Measurements from ENCODE around the gene SERPINE2. TPM values are rescaled to one million over a fixed set of nuclear protein-coding genes. Genes with fewer than 3 reads are reported as not detected.

The SERPINE2 gene
- total RNA-seq, 1 donor, result 1,159 TPM

- no peak overlapping the region for H3K4me3 ChIP-seq (ENCODE audit: low read depth, low read length)
- TF ChIP-seq CTCF (IDR thresholded peaks at IDR 0.05; ENCODE audit: insufficient read depth, low read length), result no peak
- no peak for DNase-seq (ENCODE audit: low read depth)
These were observed 39.6 kb upstream of the SERPINE2 start for GRCh38 chr2:224078656-224079055.

DNA sequence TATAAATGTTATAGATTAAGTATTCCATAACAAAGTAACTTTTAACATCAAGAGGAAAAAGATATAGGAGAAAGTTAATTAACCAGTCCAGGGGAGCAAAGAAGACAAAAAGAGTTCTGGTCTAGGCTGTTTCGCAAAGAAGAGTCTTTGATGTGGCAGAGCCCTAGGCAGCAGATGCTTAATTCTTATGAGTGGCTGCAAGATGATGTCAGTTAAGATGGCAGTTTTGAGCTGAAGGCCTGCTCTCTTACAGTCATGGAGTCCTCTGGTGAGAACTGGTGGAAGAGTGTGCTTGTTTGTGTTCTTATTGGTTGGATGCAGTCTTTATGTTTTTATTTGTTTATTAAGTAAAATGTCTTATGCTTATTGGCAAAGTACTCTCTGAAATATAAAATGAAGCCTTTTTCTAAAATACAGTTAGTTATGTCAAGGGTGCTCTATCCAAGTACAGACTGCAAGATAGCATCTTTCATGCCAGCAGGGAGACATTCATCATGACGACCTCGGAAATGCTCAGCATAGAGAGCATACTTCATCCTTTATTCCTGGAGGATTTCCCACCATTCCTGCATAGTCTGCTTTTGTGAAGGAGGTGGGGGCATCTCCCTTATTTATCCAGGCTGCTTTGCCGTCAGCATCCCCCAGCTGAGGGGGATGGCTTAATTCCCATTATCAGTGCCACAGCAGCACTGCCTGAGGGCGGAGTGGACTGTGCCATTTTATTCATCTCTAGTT lies 38.9 kb upstream of the SERPINE2 start:
- TF ChIP-seq CTCF (IDR thresholded peaks at IDR 0.05; ENCODE audit: insufficient read depth, low read length), result no peak
- DNase-seq (ENCODE audit: low read depth), result peak; percentile 54

GRCh38 chr2:224075588-224075987 lies 36.5 kb upstream of the SERPINE2 start:
- no peak for DNase-seq (ENCODE audit: low read depth)
- H3K4me3 ChIP-seq (ENCODE audit: low read depth, low read length), result no peak overlapping the region
- TF ChIP-seq CTCF (IDR thresholded peaks at IDR 0.05; ENCODE audit: insufficient read depth, low read length), result no peak

More for the DNA sequence above, 38.9 kb upstream of the SERPINE2 start:
- H3K4me3 ChIP-seq (ENCODE audit: low read depth, low read length), result no peak overlapping the region

DNA sequence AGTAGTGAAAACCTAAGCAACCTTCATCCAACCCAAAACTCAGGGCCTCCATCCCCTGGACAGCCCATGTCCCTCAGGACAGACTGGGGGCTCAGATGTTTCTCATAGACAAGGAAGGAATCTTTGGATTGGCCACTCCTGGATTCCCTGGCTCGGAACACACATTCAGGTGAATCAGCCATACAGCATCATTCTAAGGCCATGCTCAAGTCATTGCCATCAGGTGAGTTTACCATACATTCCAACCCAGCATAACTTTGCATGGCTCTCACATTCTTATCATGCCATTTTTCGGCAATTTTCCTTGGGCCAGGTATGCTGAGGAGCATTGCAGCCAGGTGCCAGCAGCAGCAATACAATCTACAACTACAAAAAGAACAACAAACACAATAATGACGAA lies 34.6 kb upstream of the SERPINE2 start:
- no peak overlapping the region for H3K4me3 ChIP-seq (ENCODE audit: low read depth, low read length)
- no peak for DNase-seq (ENCODE audit: low read depth)
- no peak for TF ChIP-seq CTCF (IDR thresholded peaks at IDR 0.05; ENCODE audit: insufficient read depth, low read length)

- peak; percentile 49 for TF ChIP-seq CTCF (IDR thresholded peaks at IDR 0.05; ENCODE audit: insufficient read depth, low read length)
- DNase-seq (ENCODE audit: low read depth), result peak; percentile 98
- H3K4me3 ChIP-seq (ENCODE audit: low read depth, low read length), result no peak overlapping the region
These were observed 33.6 kb upstream of the SERPINE2 start for GRCh38 chr2:224072541-224073188.

DNA sequence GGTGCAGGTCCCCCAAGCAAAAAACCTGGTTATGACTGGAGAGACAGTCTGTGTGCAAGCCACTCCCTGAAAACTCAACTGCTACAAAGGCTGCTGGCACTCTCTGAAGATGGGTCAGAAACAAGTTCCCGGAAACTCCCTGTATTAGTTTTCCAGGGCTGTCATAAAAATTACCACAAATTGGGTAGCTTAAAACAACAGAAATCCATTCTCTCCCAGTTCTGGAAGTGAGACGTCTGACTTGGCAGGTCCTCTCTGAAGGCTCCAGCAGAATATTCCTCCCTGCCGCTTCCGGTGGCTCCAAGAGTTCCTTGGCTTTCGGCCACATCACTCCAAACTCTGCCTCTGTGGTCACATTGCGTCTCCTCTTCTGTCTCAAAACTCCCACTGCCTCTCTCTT lies 30.1 kb upstream of the SERPINE2 start:
- no peak overlapping the region for H3K4me3 ChIP-seq (ENCODE audit: low read depth, low read length)
- no peak for TF ChIP-seq CTCF (IDR thresholded peaks at IDR 0.05; ENCODE audit: insufficient read depth, low read length)
- peak; percentile 78 for DNase-seq (ENCODE audit: low read depth)

Data from fibroblast of the aortic adventitia (primary cell).